T-helper 9 cell (primary cell): ENCODE results near the gene LIG1.
"Not testable (repeated sequence)": the region's sequence is repeated elsewhere in the genome, so short reads cannot be mapped to it uniquely, and the experiment has no call there.

Experiments used
- DNase-seq: peaks from one replicate; pipeline ENCODE4 v3.0.0-alpha.2; 2020

Gene LIG1

DNA sequence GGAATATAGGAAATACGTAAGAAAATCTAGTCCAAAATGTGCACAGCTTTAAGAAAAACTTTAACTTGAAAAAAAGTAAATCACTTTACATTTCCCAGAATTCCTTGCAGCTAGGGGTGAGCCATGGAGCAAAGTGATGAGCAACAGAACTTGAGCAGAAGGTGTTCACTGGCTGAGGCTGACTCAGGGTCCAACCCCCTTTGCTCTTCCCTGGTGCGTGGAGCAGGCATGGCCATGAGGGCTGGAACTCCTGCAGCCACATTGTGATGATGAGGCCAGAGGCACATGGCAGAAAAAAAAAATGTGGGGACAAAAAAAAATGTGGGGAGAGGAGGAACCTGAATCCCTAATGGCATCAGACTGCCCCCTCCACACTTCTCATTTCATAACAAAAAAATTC lies 49.6 kb downstream of the LIG1 start:
- no peak for DNase-seq

- DNase-seq, result no peak
Observed at GRCh38 chr19:48118131-48118517, 52.0 kb downstream of the LIG1 start.

DNA sequence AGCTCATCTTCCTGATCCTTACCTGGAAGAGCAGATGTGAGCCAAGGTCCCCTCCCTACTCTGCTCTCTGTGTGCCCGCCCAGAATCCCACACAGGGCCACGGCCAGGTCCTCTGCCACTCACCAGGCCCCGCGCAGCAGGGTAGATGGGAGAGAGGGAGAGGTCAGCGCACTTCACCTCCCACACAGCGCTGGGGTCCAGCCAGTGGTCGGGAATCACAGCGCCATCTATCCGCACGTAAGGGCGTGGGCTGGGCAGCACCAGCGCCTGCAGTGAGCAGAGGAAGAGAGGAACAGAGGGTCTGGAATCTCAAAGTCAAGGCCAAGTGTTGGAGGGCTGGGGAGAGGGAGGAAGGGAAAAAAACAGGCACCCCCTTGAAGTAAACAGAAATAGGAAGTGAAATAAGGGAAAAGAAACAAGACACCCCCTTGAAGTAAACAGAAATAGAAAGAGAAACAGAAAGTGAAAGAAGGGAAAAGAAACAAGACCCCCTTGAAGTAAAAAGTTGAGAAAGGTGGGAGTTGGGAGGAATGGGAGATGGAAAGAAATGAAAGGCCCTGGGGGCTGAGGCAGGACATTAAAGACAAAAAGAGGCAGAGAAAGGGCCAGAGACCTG lies 52.5 kb downstream of the LIG1 start:
- DNase-seq, result no peak

DNA sequence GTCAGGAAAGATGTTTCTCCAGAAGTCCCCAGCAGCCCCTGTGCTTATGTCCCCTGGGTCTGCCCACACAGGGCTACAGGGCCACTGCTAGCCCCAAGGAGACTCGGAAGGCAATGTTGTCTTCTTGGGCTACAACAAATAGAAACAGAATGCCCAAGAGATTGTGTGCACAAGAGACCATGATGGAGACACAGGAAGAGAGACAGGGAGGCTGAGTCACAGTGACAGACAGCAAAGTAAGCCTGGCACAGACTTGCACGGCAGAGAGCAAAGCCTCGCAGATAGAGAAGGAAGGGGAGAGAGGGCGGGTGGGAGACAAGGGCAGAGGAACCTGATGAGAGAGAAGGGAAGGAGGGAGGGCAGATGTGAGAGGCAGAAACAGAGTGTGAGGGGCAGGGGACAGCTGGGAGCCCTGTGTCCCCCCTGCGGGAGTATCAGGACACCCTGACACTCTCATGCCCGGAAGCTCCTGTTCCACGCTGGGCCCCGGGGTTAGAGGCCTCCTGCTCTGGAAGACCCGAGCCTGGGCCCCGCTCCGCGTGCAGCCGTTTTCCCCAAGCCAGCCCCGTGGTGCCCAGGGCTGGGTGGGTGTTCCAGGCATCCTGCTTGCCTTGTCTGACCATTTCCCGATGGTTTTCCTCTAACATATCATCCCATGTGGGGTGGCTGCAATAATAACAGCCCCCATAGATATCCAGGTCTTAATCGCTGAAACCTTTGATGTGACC lies 56.8 kb downstream of the LIG1 start:
- DNase-seq, result no peak

DNA sequence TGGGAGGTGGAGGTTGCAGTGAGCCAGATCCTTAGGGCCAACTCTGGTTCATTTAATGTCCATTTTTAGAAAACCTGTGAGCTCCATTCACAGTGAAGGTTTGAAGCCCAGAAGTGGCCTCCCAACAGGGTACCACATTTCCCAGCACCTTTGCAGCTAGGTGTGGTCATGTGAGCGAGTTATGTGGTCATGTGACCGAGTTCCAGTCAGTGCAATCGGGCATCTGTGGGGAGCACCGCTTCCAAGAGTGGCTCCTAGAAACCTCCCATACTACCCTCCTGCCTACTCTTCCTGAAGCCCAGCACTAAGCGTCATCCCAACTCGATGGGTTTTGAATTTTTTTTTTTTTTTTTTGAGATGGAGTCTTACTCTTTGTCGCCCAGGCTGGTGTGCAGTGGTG lies 58.9 kb downstream of the LIG1 start:
- no peak for DNase-seq

- peak; percentile 71 for DNase-seq
Observed at GRCh38 chr19:48110350-48110966, 59.7 kb downstream of the LIG1 start, which contains the start of gene PLA2G4C. Gene PLA2G4C, minus strand, starts transcription at chr19:48110817. Its CDS starts 4,288 bp downstream, at chr19:48106529.

DNA sequence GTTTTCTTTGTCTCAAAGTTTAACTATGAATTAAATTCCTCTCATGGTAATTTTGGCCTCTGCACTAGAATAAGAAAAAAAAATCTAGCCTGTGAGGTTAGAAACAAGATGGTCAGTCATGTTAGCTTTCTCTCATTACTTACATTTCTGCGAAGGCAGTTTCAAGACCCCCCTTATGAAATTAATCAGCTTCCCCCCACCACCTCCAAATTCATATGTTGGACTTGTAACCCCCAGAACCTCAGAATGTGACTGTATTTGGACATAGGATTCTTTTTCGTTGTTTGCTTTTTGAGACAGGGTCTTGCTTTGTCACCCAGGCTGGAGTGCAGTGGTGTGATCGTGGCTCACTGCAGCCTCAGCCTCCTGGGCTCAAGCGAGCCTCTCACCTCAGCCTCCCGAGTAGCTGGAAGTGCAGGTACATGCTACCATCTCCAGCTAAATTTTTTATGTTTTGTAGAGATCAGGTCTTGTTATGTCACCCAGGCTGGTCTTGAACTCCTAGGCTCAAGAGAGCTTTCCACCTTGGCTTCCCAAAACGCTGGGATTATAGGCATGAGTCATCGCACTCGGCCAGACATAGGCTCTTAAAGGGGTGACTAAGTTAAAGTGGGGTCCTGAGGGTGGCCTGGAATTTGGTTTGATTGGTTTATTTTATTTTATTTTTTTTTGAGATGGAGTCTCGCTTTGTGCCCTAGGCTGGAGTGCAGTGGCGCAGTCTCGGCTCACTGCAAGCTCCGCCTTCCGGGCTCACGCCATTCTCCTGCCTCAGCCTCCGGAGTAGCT lies 61.0 kb downstream of the LIG1 start:
- no peak for DNase-seq

- no peak for DNase-seq
Observed at GRCh38 chr19:48103922-48104321, 66.2 kb downstream of the LIG1 start.

DNA sequence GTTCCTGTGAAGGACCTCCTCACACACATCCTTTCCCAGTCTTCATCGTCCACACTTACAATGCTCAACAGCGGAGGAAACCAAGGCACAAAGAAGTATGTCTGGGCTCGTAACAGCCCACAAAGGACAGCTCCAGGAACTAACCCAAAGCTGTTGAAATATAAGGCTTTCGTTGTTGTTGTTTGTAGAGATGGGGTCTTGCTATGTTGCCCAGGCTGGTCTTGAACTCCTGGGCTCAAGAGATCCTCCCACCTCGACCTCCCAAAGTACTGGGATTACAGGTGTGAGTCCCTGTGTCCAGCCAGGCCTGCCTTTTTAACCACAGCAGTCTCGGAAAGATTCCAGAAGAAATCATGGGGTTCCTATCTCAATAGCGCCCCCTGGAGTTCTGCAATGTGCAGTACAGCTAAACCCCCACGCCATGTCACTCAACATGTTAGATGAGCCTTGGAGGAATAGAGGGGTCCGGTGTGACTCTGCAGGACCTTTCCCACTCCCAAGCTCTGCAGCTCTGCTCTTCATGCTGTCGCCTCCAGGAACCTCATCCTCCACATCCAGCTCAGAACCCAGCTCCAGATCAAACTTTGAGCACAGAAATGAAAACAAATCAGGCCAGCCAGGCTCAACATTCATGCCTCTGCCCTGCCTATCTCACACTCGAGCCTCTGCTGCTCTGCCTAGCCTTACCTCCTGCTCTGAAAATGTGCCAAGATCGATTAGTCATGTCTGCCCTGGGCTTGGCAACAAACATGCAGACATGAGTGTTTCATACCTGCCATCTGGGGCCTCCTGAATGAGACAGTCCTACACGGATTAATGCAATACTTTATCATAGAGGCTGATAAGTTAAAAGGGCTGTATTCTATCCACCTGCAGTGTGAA lies 67.0 kb downstream of the LIG1 start:
- peak; percentile 11 for DNase-seq

GRCh38 chr19:48095612-48096175 lies 74.5 kb downstream of the LIG1 start:
- no peak for DNase-seq

GRCh38 chr19:48094855-48095203 lies 75.3 kb downstream of the LIG1 start:
- no peak for DNase-seq

DNA sequence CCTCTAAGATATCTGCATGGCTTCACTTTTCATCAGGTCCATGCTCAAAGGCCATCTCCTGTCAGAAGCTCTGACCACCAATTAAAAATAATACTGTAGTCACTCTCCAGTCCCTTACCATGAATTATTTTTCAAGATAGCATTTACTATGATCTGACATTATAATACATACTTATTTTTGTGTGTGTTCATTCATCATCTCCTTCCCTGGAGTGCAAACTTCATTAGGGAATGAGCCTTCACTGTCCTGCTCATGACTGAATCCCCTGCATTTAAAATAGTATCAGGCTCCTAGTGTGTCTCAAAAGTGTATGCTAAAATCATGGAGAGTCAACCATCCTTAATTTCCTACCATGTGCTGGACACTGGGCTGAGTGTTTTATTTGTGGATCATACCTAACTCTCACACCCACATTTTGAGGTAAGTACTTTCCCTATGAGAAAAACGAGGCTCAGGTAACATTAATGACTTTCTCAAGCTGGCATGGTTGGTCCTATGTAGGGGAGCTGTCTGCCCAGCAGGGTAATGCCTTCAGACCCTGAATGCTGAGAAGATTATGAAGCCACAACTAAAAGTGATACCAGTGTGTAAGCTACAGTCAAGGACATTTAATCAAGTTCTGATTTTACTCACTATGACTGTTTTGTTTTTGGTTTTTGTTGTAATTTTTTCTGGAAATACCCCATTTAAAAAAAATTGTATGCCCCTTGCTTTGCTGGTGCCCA lies 75.9 kb downstream of the LIG1 start:
- DNase-seq, result no peak

GRCh38 chr19:48091111-48091718 lies 78.9 kb downstream of the LIG1 start:
- not testable (repeated sequence) for DNase-seq

GRCh38 chr19:48090281-48090802 lies 79.8 kb downstream of the LIG1 start:
- DNase-seq, result no peak

- DNase-seq, result not testable (repeated sequence)
Observed at GRCh38 chr19:48088991-48089390, 81.2 kb downstream of the LIG1 start.

DNA sequence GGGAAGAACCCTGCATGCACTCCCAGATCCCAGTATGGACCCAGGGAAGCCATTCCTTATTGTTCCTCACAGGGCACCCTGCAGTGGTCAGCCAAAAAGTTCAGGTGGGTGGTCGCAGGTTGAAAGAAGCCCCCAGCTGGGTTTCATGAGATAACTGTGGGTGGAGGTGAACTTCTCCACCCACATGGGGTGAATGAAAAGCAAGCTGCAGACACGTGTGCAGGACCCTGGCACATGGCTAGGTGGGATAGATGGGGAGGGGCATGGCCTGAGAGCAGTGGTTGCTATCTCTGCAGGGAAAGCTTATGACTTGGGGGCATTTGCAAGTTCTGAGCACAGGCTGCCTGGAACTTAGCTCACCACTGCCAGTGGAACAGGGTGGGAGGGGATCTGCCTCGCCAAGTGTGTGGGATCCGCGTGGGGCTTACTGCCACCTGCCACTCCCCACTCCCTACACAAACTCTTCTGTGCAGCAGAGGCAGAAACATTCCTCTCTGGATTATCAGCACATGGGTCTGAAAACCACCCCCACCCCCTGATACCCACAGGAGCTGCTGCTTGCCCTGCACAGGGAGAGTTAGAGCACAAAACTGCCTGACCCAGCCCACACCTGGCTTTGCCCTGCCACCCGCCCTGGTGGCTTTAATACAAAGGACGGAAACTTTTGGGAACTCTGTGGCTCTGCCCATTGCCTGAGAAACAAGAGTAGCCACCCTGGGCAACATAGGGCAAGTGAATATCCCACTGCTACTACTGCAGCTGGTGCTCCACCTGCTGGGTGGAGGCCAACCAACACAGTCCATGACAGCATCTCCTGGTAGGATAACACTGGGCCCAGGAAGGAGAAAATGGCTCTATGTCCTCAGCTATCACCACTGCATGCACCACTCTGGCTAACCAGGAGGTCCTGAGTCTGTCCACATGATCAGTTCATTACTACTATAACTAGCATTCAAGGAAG lies 84.0 kb downstream of the LIG1 start:
- no peak for DNase-seq

DNA sequence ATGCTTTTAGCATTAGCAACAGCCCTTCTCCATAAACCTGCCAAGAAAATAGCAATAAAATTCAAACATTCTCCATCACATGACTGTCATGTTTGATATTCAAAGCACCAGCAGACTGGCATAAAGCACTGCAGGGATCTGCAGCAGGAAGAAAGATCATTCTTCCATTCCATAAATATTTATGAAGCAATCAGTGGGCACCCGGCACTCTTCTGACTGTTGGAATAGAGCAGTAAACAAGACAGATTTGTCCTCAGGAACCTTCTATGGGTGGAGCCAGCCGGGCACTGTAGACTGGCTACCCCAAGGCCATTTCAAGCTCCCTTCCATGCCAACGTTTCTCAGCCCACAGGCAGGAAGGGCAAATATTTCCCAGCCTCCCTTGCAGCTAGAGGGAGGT lies 85.1 kb downstream of the LIG1 start:
- DNase-seq, result no peak

DNA sequence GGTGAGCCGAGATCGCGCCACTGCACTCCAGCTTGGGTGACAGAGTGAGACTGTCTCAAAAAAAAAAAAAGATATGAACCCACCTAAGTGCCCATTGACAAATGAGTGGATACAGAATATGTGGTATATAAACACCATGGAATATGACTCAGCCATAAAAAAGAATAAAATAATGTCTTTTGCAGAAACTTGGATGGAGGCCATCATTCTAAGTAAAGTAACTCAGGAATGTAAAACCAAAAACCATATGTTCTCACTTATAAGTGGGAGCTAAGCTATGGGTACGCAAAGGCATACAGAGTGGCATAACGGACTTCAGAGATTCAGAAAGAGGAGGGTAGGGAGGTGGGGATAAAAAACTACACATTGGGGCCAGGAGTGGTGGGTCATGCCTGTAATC lies 89.0 kb downstream of the LIG1 start:
- no peak for DNase-seq

- DNase-seq, result not testable (repeated sequence)
Observed at GRCh38 chr19:48070177-48070769, 99.9 kb downstream of the LIG1 start.
